Activated CD4-positive, alpha-beta T cell treated with anti-CD3 and anti-CD28 coated beads, Interleukin-2, amount 10 ng/mL, durations not matched to agents 7 days and 5 days (primary cell): Measurements from ENCODE around the gene TMEFF2. TPM values are rescaled to one million over a fixed set of nuclear protein-coding genes. Genes with fewer than 3 reads are reported as not detected.

ENCODE experiments used
- CTCF ChIA-PET: fragments of 350-600 bp; sonication (Branson Sonifier 250); formaldehyde crosslinking; loops from one replicate; lab custom pipeline; 2021; ENCODE audit warnings: antibody characterized with exemption; lab: Charles Lee
- POLR2A ChIA-PET: fragments of 350-600 bp; sonication (Branson Sonifier 250); formaldehyde crosslinking; loops from one replicate; lab custom pipeline; 2021; ENCODE audit warnings: antibody characterized with exemption; lab: Charles Lee
- DNase-seq: peaks from one replicate; pipeline ENCODE4 v3.0.0-alpha.2; 2020
- H3K27ac Mint-ChIP-seq: one replicate; pipeline ENCODE4 v1.8.0; 2021; ENCODE audit warnings: mild to moderate bottlenecking, moderate library complexity, mixed read lengths
- H3K27me3 Mint-ChIP-seq: one replicate; pipeline ENCODE4 v1.8.0; 2021; ENCODE audit warnings: mixed read lengths
- H3K36me3 Mint-ChIP-seq: one replicate; pipeline ENCODE4 v1.8.0; 2021; ENCODE audit warnings: low read depth, mixed read lengths
- H3K4me1 Mint-ChIP-seq: one replicate; pipeline ENCODE4 v1.8.0; 2021; ENCODE audit warnings: mixed read lengths
- H3K4me3 Mint-ChIP-seq: one replicate; pipeline ENCODE4 v1.8.0; 2021; ENCODE audit warnings: mild to moderate bottlenecking, moderate library complexity, mixed read lengths
- H3K9me3 Mint-ChIP-seq: one replicate; pipeline ENCODE4 v1.8.0; 2021; ENCODE audit warnings: mixed read lengths
- total RNA-seq, 2 experiments: library from RNA; stranded (reverse); gene quantifications; one replicate each; pipeline ENCODE4 v1.2.3, GENCODE V29; 2021

TMEFF2 gene
- total RNA-seq, 2 experiments from 2014 or later, result not detected

- Mint-ChIP-seq H3K4me3 (no peak overlapping the region), H3K9me3 (no peaks in the 10 kb centered on the region), H3K36me3 (no peaks in the 10 kb centered on the region), H3K27me3 (peaks cover 17% of the 10 kb centered on the region), H3K4me1 (no peaks in the 10 kb centered on the region), H3K27ac (no peak overlapping the region)
- ChIA-PET CTCF (interaction anchor here (1.6 kb wide), 1 partner anchor 20 kb away, joined by 3 read pairs; no protein-coding TSS in a partner anchor), POLR2A (no interaction called here)
- no peak for DNase-seq
Observed at GRCh38 chr2:191941376-191941929, 253.3 kb downstream of the TMEFF2 start.

- no peak for DNase-seq
- Mint-ChIP-seq H3K27ac (no peak overlapping the region), H3K4me3 (no peak overlapping the region), H3K36me3 (no peaks in the 10 kb centered on the region), H3K4me1 (no peaks in the 10 kb centered on the region), H3K9me3 (no peaks in the 10 kb centered on the region), H3K27me3 (peaks cover 17% of the 10 kb centered on the region)
- POLR2A ChIA-PET, result no interaction called here
- CTCF ChIA-PET, result interaction anchor here (2.1 kb wide), 1 partner anchor 9 kb away, joined by 8 read pairs; no protein-coding TSS in a partner anchor
Observed at GRCh38 chr2:191938779-191939178, 256.0 kb downstream of the TMEFF2 start.

GRCh38 chr2:191936882-191937405 lies 257.8 kb downstream of the TMEFF2 start:
- no peak overlapping the region for H3K4me3 Mint-ChIP-seq
- CTCF ChIA-PET, result no interaction called here
- POLR2A ChIA-PET, result no interaction called here
- no peaks in the 10 kb centered on the region for H3K9me3 Mint-ChIP-seq
- no peaks in the 10 kb centered on the region for H3K4me1 Mint-ChIP-seq
- H3K27ac Mint-ChIP-seq, result no peak overlapping the region
- H3K27me3 Mint-ChIP-seq, result peaks cover 10% of the 10 kb centered on the region
- no peaks in the 10 kb centered on the region for H3K36me3 Mint-ChIP-seq
- DNase-seq, result no peak

GRCh38 chr2:191935247-191935646 lies 259.5 kb downstream of the TMEFF2 start:
- H3K36me3 Mint-ChIP-seq, result no peaks in the 10 kb centered on the region
- ChIA-PET POLR2A (no interaction called here), CTCF (interaction anchor here (0.6 kb wide), 1 partner anchor 20 kb away, joined by 3 read pairs; no protein-coding TSS in a partner anchor)
- DNase-seq, result no peak
- no peak overlapping the region for H3K27ac Mint-ChIP-seq
- no peak overlapping the region for H3K4me3 Mint-ChIP-seq
- peaks cover 8% of the 10 kb centered on the region for H3K27me3 Mint-ChIP-seq
- H3K9me3 Mint-ChIP-seq, result no peaks in the 10 kb centered on the region
- H3K4me1 Mint-ChIP-seq, result no peaks in the 10 kb centered on the region

- Mint-ChIP-seq H3K9me3 (no peaks in the 10 kb centered on the region), H3K27me3 (peaks cover 3% of the 10 kb centered on the region), H3K4me3 (no peak overlapping the region), H3K27ac (no peak overlapping the region), H3K4me1 (no peaks in the 10 kb centered on the region), H3K36me3 (no peaks in the 10 kb centered on the region)
- no peak for DNase-seq
- ChIA-PET CTCF (no interaction called here), POLR2A (no interaction called here)
Observed at GRCh38 chr2:191933307-191934105, 261.2 kb downstream of the TMEFF2 start.

- Mint-ChIP-seq H3K36me3 (no peaks in the 10 kb centered on the region), H3K4me3 (no peak overlapping the region), H3K4me1 (no peaks in the 10 kb centered on the region), H3K27ac (no peak overlapping the region), H3K27me3 (peaks cover 8% of the 10 kb centered on the region), H3K9me3 (no peaks in the 10 kb centered on the region)
- ChIA-PET POLR2A (no interaction called here), CTCF (no interaction called here)
- DNase-seq, result no peak
Observed at GRCh38 chr2:191932286-191932685, 262.4 kb downstream of the TMEFF2 start.

GRCh38 chr2:191931329-191931728 lies 263.4 kb downstream of the TMEFF2 start:
- peaks cover 8% of the 10 kb centered on the region for H3K27me3 Mint-ChIP-seq
- POLR2A ChIA-PET, result no interaction called here
- H3K4me1 Mint-ChIP-seq, result no peaks in the 10 kb centered on the region
- CTCF ChIA-PET, result no interaction called here
- no peaks in the 10 kb centered on the region for H3K9me3 Mint-ChIP-seq
- H3K27ac Mint-ChIP-seq, result no peak overlapping the region
- no peaks in the 10 kb centered on the region for H3K36me3 Mint-ChIP-seq
- no peak overlapping the region for H3K4me3 Mint-ChIP-seq
- no peak for DNase-seq

- H3K9me3 Mint-ChIP-seq, result no peaks in the 10 kb centered on the region
- ChIA-PET CTCF (interaction anchor here (1.0 to 1.6 kb wide), 2 partner anchors 9 to 13 kb away, joined by 4 to 8 read pairs; no protein-coding TSS in a partner anchor), POLR2A (no interaction called here)
- H3K27ac Mint-ChIP-seq, result no peak overlapping the region
- no peak overlapping the region for H3K4me3 Mint-ChIP-seq
- H3K27me3 Mint-ChIP-seq, result peaks cover 8% of the 10 kb centered on the region
- H3K4me1 Mint-ChIP-seq, result no peaks in the 10 kb centered on the region
- no peak for DNase-seq
- no peaks in the 10 kb centered on the region for H3K36me3 Mint-ChIP-seq
Observed at GRCh38 chr2:191930205-191930604, 264.5 kb downstream of the TMEFF2 start.

GRCh38 chr2:191929288-191929687 lies 265.4 kb downstream of the TMEFF2 start:
- CTCF ChIA-PET, result interaction anchor here (1.0 to 1.6 kb wide), 2 partner anchors 10 to 14 kb away, joined by 4 to 8 read pairs; no protein-coding TSS in a partner anchor
- POLR2A ChIA-PET, result no interaction called here
- Mint-ChIP-seq H3K36me3 (no peaks in the 10 kb centered on the region), H3K4me1 (no peaks in the 10 kb centered on the region), H3K27ac (no peak overlapping the region), H3K27me3 (peaks cover 8% of the 10 kb centered on the region), H3K9me3 (no peaks in the 10 kb centered on the region), H3K4me3 (no peak overlapping the region)
- DNase-seq, result no peak

GRCh38 chr2:191927991-191928390 lies 266.7 kb downstream of the TMEFF2 start:
- H3K9me3 Mint-ChIP-seq, result no peaks in the 10 kb centered on the region
- H3K4me3 Mint-ChIP-seq, result no peak overlapping the region
- no peaks in the 10 kb centered on the region for H3K4me1 Mint-ChIP-seq
- DNase-seq, result no peak
- POLR2A ChIA-PET, result no interaction called here
- CTCF ChIA-PET, result no interaction called here
- H3K36me3 Mint-ChIP-seq, result no peaks in the 10 kb centered on the region
- no peak overlapping the region for H3K27ac Mint-ChIP-seq
- H3K27me3 Mint-ChIP-seq, result peaks cover 8% of the 10 kb centered on the region

- Mint-ChIP-seq H3K4me3 (no peak overlapping the region), H3K36me3 (no peaks in the 10 kb centered on the region), H3K27me3 (peaks cover 8% of the 10 kb centered on the region), H3K4me1 (no peaks in the 10 kb centered on the region), H3K9me3 (no peaks in the 10 kb centered on the region), H3K27ac (no peak overlapping the region)
- DNase-seq, result no peak
- POLR2A ChIA-PET, result no interaction called here
- CTCF ChIA-PET, result no interaction called here
Observed at GRCh38 chr2:191927319-191927867, 267.3 kb downstream of the TMEFF2 start.

GRCh38 chr2:191926671-191927070 lies 268.1 kb downstream of the TMEFF2 start:
- Mint-ChIP-seq H3K27ac (no peak overlapping the region), H3K4me3 (no peak overlapping the region), H3K36me3 (no peaks in the 10 kb centered on the region), H3K4me1 (no peaks in the 10 kb centered on the region), H3K9me3 (no peaks in the 10 kb centered on the region), H3K27me3 (peaks cover 8% of the 10 kb centered on the region)
- no peak for DNase-seq
- ChIA-PET POLR2A (no interaction called here), CTCF (no interaction called here)

- H3K9me3 Mint-ChIP-seq, result no peaks in the 10 kb centered on the region
- DNase-seq, result no peak
- no peak overlapping the region for H3K27ac Mint-ChIP-seq
- H3K4me1 Mint-ChIP-seq, result no peaks in the 10 kb centered on the region
- H3K36me3 Mint-ChIP-seq, result no peaks in the 10 kb centered on the region
- ChIA-PET POLR2A (no interaction called here), CTCF (no interaction called here)
- H3K27me3 Mint-ChIP-seq, result peaks cover 8% of the 10 kb centered on the region
- H3K4me3 Mint-ChIP-seq, result no peak overlapping the region
Observed at GRCh38 chr2:191923652-191923997, 271.1 kb downstream of the TMEFF2 start.
